HG03521 (cell line): Measurements from ENCODE around the gene BCAT1.
"Not testable (repeated sequence)": the region's sequence is repeated elsewhere in the genome, so short reads cannot be mapped to it uniquely, and the experiment has no call there.

Experiments
- ATAC-seq: cut with Tn5 transposase; IDR thresholded peaks from one replicate; pipeline ENCODE4 v1.9.1; 2021; ENCODE audit warnings: mild to moderate bottlenecking, moderate library complexity; ENCODE audit not compliant: unreplicated experiment

BCAT1 gene

GRCh38 chr12:24860546-24860945 is 88.4 kb downstream of the BCAT1 start:
- no peak for ATAC-seq

- ATAC-seq, result no peak
Measured at GRCh38 chr12:24856541-24856940, 92.4 kb downstream of the BCAT1 start.

GRCh38 chr12:24854908-24855307 is 94.0 kb downstream of the BCAT1 start:
- ATAC-seq, result no peak

- ATAC-seq, result no peak
Measured at GRCh38 chr12:24854017-24854416, 94.9 kb downstream of the BCAT1 start.

GRCh38 chr12:24853588-24853987 is 95.3 kb downstream of the BCAT1 start:
- no peak for ATAC-seq

GRCh38 chr12:24853094-24853493 is 95.8 kb downstream of the BCAT1 start:
- ATAC-seq, result no peak

GRCh38 chr12:24852420-24852819 is 96.5 kb downstream of the BCAT1 start:
- ATAC-seq, result no peak

GRCh38 chr12:24851883-24852282 is 97.0 kb downstream of the BCAT1 start:
- not testable (repeated sequence) for ATAC-seq

- no peak for ATAC-seq
Measured at GRCh38 chr12:24851341-24851740, 97.6 kb downstream of the BCAT1 start.

- ATAC-seq, result no peak
Measured at GRCh38 chr12:24850496-24850895, 98.4 kb downstream of the BCAT1 start.

- no peak for ATAC-seq
Measured at GRCh38 chr12:24848941-24849477, 99.9 kb downstream of the BCAT1 start.

GRCh38 chr12:24846689-24847088 is 102.2 kb downstream of the BCAT1 start:
- ATAC-seq, result no peak

GRCh38 chr12:24845615-24846014 is 103.3 kb downstream of the BCAT1 start:
- ATAC-seq, result no peak

GRCh38 chr12:24840046-24840800 is 108.7 kb downstream of the BCAT1 start:
- ATAC-seq, result no peak

- peak; percentile 80 for ATAC-seq
Measured at GRCh38 chr12:24839268-24839791, 109.6 kb downstream of the BCAT1 start.

- ATAC-seq, result peak; percentile 42
Measured at GRCh38 chr12:24838531-24838950, 110.4 kb downstream of the BCAT1 start.

- ATAC-seq, result no peak
Measured at GRCh38 chr12:24835377-24835776, 113.5 kb downstream of the BCAT1 start.

- no peak for ATAC-seq
Measured at GRCh38 chr12:24833513-24833912, 115.4 kb downstream of the BCAT1 start.

- no peak for ATAC-seq
Measured at GRCh38 chr12:24823808-24824515, 124.9 kb downstream of the BCAT1 start.

- ATAC-seq, result no peak
Measured at GRCh38 chr12:24822121-24822899, 126.6 kb downstream of the BCAT1 start.

GRCh38 chr12:24821691-24822090 is 127.2 kb downstream of the BCAT1 start:
- no peak for ATAC-seq
